Chondrocyte (in vitro differentiated cells): Measurements from ENCODE around the gene PAFAH2. TPM values are rescaled to one million over a fixed set of nuclear protein-coding genes. Genes with fewer than 3 reads are reported as not detected.

ENCODE experiments used
- DNase-seq: peaks from one replicate; pipeline ENCODE4 v3.0.0; 2021; ENCODE audit warnings: mixed read lengths, low spot score
- H3K27ac Mint-ChIP-seq: one replicate; pipeline ENCODE4 v1.8.0; 2021; ENCODE audit warnings: mild to moderate bottlenecking, moderate library complexity, mixed read lengths; ENCODE audit not compliant: unreplicated experiment
- H3K27me3 Mint-ChIP-seq: 2 replicates; pipeline ENCODE4 v1.8.0; 2021; ENCODE audit warnings: low read depth, mixed read lengths
- H3K36me3 Mint-ChIP-seq: 2 replicates; pipeline ENCODE4 v1.8.0; 2021; ENCODE audit warnings: low read depth, mixed read lengths
- H3K4me1 Mint-ChIP-seq: 2 replicates; pipeline ENCODE4 v1.8.0; 2021; ENCODE audit warnings: low read depth, mild to moderate bottlenecking, mixed read lengths
- H3K4me3 Mint-ChIP-seq: one replicate; pipeline ENCODE4 v1.8.0; 2021; ENCODE audit warnings: mild to moderate bottlenecking, moderate library complexity, mixed read lengths; ENCODE audit not compliant: unreplicated experiment
- H3K9me3 Mint-ChIP-seq: 2 replicates; pipeline ENCODE4 v1.8.0; 2021; ENCODE audit warnings: low read depth, mixed read lengths
- total RNA-seq: library from RNA; stranded (reverse); gene quantifications from 3 replicates; pipeline ENCODE4 v1.2.1, GENCODE V29; 2021
- TF ChIP-seq, protein P1 (sequence below): fragments of 200-600 bp; sonication (generic); IDR thresholded peaks from 2 replicates; pipeline ENCODE4 v1.5.0; 2021; ENCODE audit warnings: antibody characterized with exemption, mild to moderate bottlenecking, moderate library complexity

The PAFAH2 gene
- total RNA-seq, 1 donor from 2014 or later, result 10.7 TPM

DNA sequence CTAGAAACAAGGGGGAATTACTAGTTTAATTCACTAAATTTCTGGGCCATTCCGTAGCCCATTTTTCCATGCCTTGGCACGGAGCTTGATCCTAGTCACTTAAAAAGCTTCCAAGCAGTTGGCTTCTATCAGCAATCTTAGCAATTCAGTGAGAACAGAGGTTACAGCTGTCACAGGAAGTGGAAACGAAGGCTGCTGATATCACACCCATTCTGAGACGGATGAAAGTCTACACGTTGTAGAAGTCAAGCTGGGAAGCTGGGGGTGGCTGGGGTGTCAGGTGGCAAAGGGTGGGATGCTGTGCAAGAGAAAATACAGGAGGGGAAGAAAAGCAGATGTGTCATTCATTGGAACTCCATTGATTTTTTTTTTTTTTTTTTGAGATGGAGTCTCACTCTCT lies 79.9 kb downstream of the PAFAH2 start:
- Mint-ChIP-seq H3K9me3 (no peaks in the 10 kb centered on the region), H3K36me3 (no peaks in the 10 kb centered on the region), H3K4me1 (peaks cover 25% of the 10 kb centered on the region), H3K4me3 (no peak overlapping the region), H3K27ac (no peak overlapping the region), H3K27me3 (no peaks in the 10 kb centered on the region)
- TF ChIP-seq, protein P1, sequence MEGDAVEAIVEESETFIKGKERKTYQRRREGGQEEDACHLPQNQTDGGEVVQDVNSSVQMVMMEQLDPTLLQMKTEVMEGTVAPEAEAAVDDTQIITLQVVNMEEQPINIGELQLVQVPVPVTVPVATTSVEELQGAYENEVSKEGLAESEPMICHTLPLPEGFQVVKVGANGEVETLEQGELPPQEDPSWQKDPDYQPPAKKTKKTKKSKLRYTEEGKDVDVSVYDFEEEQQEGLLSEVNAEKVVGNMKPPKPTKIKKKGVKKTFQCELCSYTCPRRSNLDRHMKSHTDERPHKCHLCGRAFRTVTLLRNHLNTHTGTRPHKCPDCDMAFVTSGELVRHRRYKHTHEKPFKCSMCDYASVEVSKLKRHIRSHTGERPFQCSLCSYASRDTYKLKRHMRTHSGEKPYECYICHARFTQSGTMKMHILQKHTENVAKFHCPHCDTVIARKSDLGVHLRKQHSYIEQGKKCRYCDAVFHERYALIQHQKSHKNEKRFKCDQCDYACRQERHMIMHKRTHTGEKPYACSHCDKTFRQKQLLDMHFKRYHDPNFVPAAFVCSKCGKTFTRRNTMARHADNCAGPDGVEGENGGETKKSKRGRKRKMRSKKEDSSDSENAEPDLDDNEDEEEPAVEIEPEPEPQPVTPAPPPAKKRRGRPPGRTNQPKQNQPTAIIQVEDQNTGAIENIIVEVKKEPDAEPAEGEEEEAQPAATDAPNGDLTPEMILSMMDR, result no peak
- DNase-seq, result no peak

DNA sequence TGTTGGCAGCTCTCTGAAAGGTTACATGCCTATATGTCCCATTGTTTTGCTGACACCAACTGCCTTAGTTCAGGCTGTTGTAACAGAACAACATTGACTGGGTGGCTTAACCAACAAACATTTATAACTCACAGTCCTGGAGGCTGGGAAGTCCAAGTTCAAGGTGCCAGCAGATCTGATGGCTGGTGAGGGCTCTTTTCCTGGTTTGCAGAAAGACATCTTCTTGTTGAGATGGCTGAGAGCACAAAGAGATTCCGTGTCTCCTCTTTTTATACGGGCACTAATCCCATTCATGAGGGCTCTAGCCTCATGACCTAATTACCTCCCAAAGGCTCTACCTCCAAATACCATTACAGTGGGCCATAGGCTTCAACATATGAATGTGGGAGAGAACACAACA lies 81.4 kb downstream of the PAFAH2 start:
- TF ChIP-seq, protein P1, result no peak
- no peak for DNase-seq
- no peak overlapping the region for H3K27ac Mint-ChIP-seq
- no peak overlapping the region for H3K4me3 Mint-ChIP-seq
- H3K9me3 Mint-ChIP-seq, result peaks cover 4% of the 10 kb centered on the region
- no peaks in the 10 kb centered on the region for H3K36me3 Mint-ChIP-seq
- no peaks in the 10 kb centered on the region for H3K27me3 Mint-ChIP-seq
- peaks cover 28% of the 10 kb centered on the region for H3K4me1 Mint-ChIP-seq

DNA sequence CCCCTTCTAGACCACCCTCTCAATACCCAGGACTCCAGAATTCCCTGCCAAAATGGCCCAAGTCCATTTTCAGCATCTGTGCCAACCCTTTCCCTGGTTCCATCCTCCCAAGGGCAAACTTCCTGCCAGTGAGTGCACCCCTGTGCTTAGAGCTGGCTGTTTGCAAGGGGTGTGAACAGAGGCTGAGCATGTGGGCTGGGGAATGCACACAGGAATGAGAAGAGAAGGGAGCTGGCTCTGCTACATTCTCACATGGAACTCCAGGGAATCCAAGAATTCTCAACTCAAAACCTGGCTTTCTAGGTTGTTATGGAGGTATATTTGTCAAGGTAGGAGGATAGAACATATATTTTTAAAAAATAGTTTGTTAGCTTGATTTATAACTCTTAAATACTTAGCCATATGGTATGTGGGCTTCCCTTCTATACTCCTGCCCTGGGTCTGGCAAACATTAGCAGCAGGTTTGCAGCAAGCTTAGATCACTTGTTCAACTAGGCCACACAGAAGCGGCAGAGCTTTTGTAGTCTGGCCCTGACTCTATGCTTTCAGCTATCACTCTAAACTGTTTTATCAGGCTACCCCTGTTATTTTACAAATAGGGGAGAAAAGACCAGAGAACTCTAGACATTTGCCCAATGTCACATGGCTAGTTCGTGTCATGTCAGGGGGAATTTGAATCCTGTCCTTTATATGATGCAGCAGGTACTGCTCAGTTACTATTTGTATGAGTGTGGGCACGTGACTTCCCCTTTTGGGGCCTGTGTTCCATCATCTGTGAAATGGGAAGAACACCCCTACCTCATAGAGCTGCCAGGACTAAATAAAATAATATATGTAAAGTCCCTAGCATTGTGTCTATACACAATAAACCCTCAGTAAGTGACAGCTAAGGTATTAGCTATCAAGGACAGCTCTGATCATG lies 83.5 kb downstream of the PAFAH2 start:
- no peaks in the 10 kb centered on the region for H3K36me3 Mint-ChIP-seq
- H3K4me3 Mint-ChIP-seq, result no peak overlapping the region
- peaks cover 4% of the 10 kb centered on the region for H3K9me3 Mint-ChIP-seq
- no peak for DNase-seq
- TF ChIP-seq, protein P1, result no peak
- peak overlapping the region; percentile 8 for H3K27ac Mint-ChIP-seq
- peaks cover 28% of the 10 kb centered on the region for H3K4me1 Mint-ChIP-seq
- no peaks in the 10 kb centered on the region for H3K27me3 Mint-ChIP-seq

DNA sequence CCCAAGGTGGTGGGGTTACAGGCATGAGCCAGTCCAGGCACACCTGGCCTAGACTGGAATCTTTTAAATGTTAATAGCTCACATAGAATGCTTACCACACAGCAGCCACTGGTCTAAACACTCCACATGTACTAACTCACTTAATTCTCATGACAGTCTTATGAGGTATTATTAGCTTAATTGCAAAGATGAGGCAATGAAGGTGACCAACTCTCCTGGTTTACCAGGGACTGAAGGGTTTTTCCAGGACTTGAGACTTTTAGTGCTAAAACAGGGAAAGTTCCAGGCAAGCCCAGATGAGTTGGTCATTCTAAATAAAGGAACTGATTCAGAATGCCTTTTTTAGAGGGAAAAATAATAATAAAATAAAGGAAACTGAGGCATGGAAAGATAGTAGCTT lies 84.7 kb downstream of the PAFAH2 start:
- Mint-ChIP-seq H3K9me3 (peaks cover 4% of the 10 kb centered on the region), H3K36me3 (no peaks in the 10 kb centered on the region), H3K4me1 (peaks cover 27% of the 10 kb centered on the region), H3K4me3 (no peak overlapping the region), H3K27ac (no peak overlapping the region), H3K27me3 (no peaks in the 10 kb centered on the region)
- TF ChIP-seq, protein P1, result no peak
- DNase-seq, result no peak

DNA sequence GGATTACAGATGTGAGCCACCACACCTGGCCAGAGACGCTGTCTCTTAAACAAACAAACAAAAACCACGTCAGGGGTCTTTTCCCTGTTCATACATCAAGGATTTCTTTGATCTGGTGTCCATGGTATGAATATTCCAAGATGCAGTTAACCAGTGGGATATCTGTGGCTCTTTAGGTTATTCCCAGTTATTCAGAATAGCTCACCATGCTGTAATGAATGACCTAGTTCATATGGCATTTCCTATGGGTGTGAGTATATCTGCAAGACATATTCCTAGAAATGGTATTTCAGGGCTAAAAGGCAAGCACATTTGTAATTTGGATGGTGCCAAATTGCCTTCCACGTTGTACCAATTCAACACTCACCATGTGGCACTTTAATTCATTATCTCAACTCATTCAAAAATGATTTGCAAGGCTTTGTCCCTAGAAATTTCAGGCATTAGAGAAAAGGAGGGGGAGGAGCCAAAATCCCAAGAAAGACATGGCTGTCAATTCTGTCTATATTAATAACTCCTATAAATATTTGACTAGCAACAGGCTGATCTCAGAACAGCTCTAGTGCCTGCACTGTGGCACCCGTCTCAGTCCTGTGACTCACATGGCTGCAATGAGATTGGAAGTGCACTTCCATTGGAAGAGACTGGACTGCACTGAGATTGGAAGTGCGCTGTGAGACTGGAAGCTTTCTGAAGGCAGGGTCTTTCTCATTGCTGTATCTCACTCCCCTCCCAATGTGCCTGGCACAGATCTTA lies 85.6 kb downstream of the PAFAH2 start:
- no peak for DNase-seq
- H3K36me3 Mint-ChIP-seq, result no peaks in the 10 kb centered on the region
- TF ChIP-seq, protein P1, result no peak
- no peaks in the 10 kb centered on the region for H3K27me3 Mint-ChIP-seq
- peaks cover 23% of the 10 kb centered on the region for H3K4me1 Mint-ChIP-seq
- H3K9me3 Mint-ChIP-seq, result peaks cover 4% of the 10 kb centered on the region
- peak overlapping the region; percentile 86 for H3K27ac Mint-ChIP-seq
- H3K4me3 Mint-ChIP-seq, result no peak overlapping the region
